GM12892 (cell line): Measurements from ENCODE around the gene GIPR.
"Not testable (repeated sequence)": the region's sequence is repeated elsewhere in the genome, so short reads cannot be mapped to it uniquely, and the experiment has no call there.

Experiments
- POLR2A ChIP-seq: IDR thresholded peaks from 2 replicates; pipeline ENCODE4 v1.6.1; 2011; ENCODE audit warnings: low read depth, low read length, control low read depth
- POLR2AphosphoS5 ChIP-seq: IDR thresholded peaks from 2 replicates; pipeline ENCODE4 v1.6.1; 2011; ENCODE audit warnings: low read depth, low read length, control low read depth
- TAF1 ChIP-seq: IDR thresholded peaks from 2 replicates; pipeline ENCODE4 v1.6.1; 2011; ENCODE audit warnings: low read depth, mild to moderate bottlenecking, control low read depth, low read length, borderline replicate concordance

- TF ChIP-seq POLR2A, POLR2AphosphoS5, TAF1: not testable (repeated sequence)
Observed at GRCh38 chr19:45628219-45628618, 39.8 kb upstream of the GIPR start.
